Umbilical cord (tissue), 2 donors: Measurements from ENCODE around the gene SLC6A6. TPM values are rescaled to one million over a fixed set of nuclear protein-coding genes. Genes with fewer than 3 reads are reported as not detected.

Experiments
- DNase-seq: peaks from one replicate; pipeline ENCODE4 v3.0.0-alpha.2; 2015; ENCODE audit warnings: low spot score
- total RNA-seq: library from RNA; depleted of rRNA; stranded (reverse); fragments of >200 nt; gene quantifications from one replicate; pipeline ENCODE4 v1.2.3, GENCODE V29; 2014; ENCODE audit warnings: low replicate concordance; ENCODE audit not compliant: insufficient read depth

The SLC6A6 gene
- total RNA-seq, 1 donor from 2014 or later, result 19.3 TPM

GRCh38 chr3:14451844-14452739 is 49.7 kb downstream of the SLC6A6 start:
- peak; percentile 57 for DNase-seq

GRCh38 chr3:14452740-14453710 is 50.6 kb downstream of the SLC6A6 start:
- DNase-seq, result peak; percentile 88

DNA sequence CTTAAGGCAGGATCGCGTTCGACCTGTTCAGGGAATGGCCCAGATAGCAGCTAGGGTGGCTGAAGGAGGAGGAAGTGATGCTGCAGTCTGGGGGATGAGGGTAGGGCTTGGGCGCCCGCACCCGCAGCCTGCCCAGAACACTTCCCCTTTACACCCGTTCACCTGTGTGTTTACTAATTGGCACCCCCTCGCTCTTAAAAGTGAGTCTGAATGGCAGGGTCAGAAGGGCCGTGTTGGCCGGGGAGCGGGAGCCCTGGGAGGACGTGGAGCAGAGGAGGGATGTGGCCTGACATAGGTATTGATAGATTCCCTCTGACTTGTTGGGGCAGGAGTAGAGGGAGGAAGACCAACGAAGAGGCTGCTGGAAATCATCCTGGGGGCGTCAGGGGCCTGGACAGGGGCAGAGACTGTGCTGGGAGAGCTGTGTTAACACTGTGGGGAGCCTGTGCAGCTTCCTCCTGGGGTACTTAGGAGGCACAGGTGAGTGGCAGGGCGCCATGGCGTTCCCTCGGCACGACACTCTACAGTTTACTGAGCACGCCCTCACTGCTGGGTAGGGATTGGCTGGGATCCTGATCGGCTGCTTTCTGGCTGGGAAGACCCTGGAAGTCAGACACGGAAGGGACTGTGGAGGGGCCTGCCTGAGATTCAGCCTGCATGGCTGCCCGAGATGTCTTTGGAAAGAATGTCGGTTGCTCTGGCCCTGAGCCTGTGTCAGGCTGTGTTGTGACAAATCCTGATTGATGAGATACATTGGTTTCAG is 51.7 kb downstream of the SLC6A6 start:
- DNase-seq, result no peak

DNA sequence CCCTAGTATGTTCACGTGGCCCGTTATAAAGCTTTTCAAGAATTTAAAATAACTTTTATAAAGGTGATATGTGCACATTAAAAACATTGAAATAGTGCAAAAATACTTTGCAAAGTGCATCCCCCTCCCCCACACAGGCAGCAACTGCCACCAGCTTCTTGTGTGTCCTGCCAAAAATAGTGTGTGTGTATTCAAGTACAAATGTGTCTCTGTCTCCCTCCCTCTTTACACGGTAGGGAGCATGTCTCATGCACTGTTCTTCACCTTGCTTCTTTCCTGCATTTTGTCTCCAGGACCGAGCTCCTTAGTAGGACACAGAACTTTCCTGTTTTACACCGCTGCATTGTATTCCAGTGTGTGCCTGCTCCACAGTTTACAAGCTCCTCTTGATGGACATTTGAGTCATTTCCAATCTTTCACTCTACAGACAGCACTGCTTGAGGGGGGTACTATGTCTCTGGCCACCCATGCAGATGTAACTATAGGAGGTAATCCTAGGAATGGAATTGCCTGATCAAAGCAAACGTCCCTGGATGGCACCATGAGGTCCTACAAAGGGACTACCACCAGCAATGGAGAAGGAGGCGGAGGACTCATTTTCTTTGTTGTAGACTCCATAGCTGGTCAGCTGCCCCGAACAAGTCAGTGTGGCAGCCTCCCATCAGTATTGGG is 52.4 kb downstream of the SLC6A6 start:
- DNase-seq, result no peak

- no peak for DNase-seq
Measured at GRCh38 chr3:14455571-14456317, 53.3 kb downstream of the SLC6A6 start.

- DNase-seq, result no peak
Measured at GRCh38 chr3:14456794-14457193, 54.4 kb downstream of the SLC6A6 start.

DNA sequence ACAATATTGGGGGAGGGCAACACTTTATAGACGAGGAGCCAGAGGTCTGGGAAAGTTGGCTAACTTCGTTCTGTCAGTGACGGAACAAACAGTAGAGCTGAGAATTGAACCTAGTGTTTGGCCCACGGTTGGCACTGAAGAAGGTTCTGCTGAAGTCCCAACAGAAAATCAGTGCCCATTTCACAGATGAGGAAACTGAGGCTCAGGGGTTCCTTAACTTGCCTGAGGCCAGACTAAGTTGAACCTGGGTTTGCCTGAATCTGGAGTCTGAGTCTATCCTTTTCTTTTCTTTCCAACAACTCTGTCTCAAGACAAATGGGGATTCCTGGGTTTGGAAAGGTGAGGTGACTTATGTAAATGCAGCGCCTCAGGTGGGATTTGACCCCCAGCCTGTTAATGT is 55.1 kb downstream of the SLC6A6 start:
- no peak for DNase-seq

DNA sequence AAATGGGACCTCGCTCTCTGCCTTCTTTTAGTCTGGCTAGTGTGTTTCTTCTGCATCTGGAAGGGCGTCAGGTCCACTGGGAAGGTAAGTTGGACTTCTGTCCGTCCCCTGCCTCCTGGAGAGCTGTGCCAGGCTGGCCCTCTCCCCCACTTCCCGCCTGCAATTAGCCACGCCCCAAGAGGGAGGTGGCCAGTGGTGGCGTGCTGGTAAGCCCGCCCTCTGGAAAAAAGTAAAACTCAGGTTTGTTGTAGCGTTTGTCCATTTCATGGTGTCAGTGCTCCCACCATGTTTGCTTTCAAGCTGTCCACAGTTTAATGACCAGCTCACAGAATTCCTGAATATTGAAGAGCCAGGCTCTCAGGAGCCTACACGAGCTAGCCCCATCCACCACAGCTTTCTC is 55.6 kb downstream of the SLC6A6 start:
- no peak for DNase-seq

GRCh38 chr3:14458434-14459275 is 56.2 kb downstream of the SLC6A6 start:
- DNase-seq, result no peak

DNA sequence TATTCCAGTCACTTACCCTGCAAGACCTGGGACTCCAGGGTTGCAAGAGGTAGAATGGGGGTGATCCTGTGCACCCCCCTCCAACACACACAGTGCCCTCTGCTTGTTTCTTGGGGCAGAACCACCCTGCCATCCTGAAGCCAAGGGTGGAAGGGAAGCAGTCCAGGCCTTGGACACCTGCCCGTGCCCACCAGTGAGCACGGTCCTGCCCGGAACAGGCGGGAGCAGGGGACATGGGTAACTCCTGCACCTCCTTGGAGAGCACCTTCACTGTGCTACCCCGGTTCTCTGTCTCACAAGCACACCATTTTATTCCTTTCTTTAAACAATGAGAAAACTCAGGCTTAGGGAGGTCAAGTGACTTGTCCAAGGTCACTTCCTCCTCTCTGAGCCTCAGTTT is 57.0 kb downstream of the SLC6A6 start:
- no peak for DNase-seq

GRCh38 chr3:14459787-14460186 is 57.4 kb downstream of the SLC6A6 start:
- no peak for DNase-seq

DNA sequence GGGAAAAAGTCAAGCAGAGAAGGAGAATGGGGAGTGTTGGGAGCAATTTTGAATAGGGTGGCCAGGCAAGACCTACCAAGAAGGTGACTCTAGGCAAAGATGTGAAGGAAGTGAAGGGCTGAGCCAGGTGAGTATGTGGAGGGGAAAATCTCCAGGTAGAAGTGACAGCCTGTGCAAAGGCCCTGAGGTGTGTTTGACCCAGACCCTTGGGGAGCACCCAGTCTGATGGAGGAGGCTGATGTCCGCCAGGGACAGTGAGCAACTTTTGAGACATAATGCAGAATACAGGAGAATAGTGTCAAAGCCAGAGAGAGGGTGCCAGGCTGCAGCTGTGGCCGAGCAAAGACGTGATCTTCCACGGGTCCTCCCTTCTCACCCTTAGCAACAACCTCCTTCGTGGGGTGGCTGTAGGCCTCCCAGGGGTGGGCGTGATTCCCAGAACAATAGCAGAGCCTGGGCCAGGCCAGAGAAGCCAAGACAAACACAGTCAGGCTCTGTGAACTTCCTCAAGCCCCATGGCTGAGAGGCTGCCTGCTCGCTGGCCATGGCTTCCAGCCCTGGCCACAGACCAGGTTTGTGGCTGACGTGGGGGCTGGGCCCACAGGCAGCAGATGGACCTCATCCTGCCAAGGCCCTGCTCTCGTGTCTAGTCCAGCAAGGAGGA is 58.1 kb downstream of the SLC6A6 start:
- no peak for DNase-seq

DNA sequence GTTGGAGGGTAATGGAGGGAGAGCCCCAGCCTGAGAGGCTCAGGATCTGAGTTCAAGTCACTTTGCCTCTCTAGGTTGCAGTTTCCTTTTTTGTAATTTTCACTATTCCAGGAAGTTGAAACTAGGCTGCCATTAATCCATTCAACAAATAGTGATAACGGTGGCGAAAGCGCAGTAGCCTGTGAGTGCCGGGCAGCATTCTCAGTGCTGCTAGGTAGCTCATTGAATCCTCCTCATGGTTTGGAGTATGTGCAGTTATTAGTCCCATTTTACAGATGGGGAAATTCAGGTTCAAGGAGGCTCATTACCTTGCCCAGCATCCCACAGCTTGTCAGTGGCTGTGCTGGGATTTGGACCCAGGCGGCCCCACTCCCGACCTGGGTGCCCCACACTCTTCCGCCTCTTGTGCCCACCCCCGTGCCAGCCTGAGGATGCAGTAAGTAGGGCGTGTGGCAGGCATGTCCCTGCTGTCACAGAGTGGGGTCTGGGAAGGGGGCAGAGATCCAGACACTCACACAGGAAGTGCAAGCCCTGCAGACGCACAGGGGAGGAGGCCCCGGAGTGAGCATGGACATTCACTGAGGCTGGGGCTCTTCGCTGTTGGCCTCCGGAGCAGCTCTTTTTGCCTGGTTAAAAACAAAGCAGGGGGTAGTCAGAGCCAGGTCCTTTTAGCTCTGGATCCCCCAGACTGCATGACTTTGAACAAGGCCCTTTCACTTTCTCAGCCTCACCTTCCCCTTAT is 58.8 kb downstream of the SLC6A6 start:
- no peak for DNase-seq

GRCh38 chr3:14461748-14462324 is 59.4 kb downstream of the SLC6A6 start:
- DNase-seq, result peak; percentile 67

GRCh38 chr3:14462738-14463137 is 60.3 kb downstream of the SLC6A6 start:
- peak; percentile 40 for DNase-seq

- no peak for DNase-seq
Measured at GRCh38 chr3:14463330-14464140, 61.1 kb downstream of the SLC6A6 start.

DNA sequence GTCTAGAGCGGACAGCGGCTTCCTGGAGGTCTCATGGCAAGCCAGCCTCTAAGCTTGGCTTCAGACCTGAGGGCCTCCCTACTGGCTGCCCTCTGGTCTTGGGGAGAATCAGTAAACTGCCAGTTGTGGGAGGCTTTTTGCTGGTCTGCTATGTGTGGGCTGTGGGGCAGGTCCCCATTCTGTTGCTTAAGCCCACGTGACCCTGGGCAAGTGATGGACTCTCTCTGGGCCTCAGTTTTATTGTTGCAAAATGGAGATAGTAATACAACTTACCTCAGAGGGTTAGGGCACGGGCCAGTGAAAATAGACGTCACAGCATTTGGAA is 61.7 kb downstream of the SLC6A6 start:
- DNase-seq, result no peak
